Ovary (tissue), 9 donors: Measurements from ENCODE around the gene NYAP2. TPM values are rescaled to one million over a fixed set of nuclear protein-coding genes. Genes with fewer than 3 reads are reported as not detected.

Experiments
- DNase-seq, 5 donors: peaks; one replicate each; pipeline ENCODE4 v3.0.0-alpha.2; 2019 to 2020
- H3K27ac ChIP-seq, 2 donors: fragments of 200-600 bp; one replicate each; pipeline versions ENCODE4 v1.5.1 to v1.8.0; 2019 to 2022
- H3K27me3 ChIP-seq: fragments of 200-600 bp; one replicate; pipeline ENCODE4 v1.8.0; 2022
- H3K36me3 ChIP-seq: fragments of 200-600 bp; sonication (generic); one replicate; pipeline ENCODE4 v1.5.1; 2019
- H3K4me1 ChIP-seq: one replicate; pipeline ENCODE4 v1.8.1; 2013; ENCODE audit warnings: mild to moderate bottlenecking, moderate library complexity; ENCODE audit not compliant: insufficient read depth
- H3K4me3 ChIP-seq: fragments of 200-600 bp; sonication (generic); one replicate; pipeline ENCODE4 v1.5.1; 2017
- H3K9me3 ChIP-seq, 2 donors: fragments of 200-600 bp in 1 of 2; sonication (generic) in 1 of 2; one replicate each; pipeline versions ENCODE4 v1.5.1 to v1.8.1; 2013 to 2019; ENCODE audit warnings: mild to moderate bottlenecking in 1 of 2, moderate library complexity in 1 of 2
- EP300 ChIP-seq: sonication (generic); formaldehyde crosslinking; IDR thresholded peaks from one replicate; pipeline ENCODE4 v1.6.1; 2017; ENCODE audit warnings: antibody characterized with exemption
- POLR2A ChIP-seq: fragments of 450-650 bp; IDR thresholded peaks from one replicate; pipeline ENCODE4 v1.6.1; 2017; ENCODE audit warnings: antibody characterized with exemption, mild to moderate bottlenecking, moderate library complexity
- WGBS, 3 donors: extraction: QIAGEN DNeasy Blood & Tissue Kit in 1 of 3; methylation state at CpG; one replicate each; pipeline versions ENCODE4 v1.1.5 to v1.1.7; 2013 to 2017; 5-methylcytosine and 5-hydroxymethylcytosine counted together
- intact Hi-C, 4 donors: fragments of 100-400 bp; cut with DNase I; formaldehyde crosslinking; loops; one replicate each; pipeline versions ENCODE4 v1.11.0 to v1.15.1; 2022 to 2023
- polyA plus RNA-seq, 2 donors: library from polyadenylated mRNA; stranded (reverse); fragments of 200-250 nt in 1 of 2; fragments of 350-450 nt in 1 of 2; fragmentation: Illumina TruSeq in 1 of 2; extraction: RNeasy Lipid Tissue Mini Kit (QIAGEN cat#74804) in 1 of 2; gene quantifications; one replicate each; pipeline ENCODE4 v1.2.3, GENCODE V29; 2013 to 2014
- total RNA-seq, 7 donors: library from RNA; depleted of rRNA in 2 of 7; stranded (reverse); fragments of >200 nt in 2 of 7; fragmentation: NEBNext Ultra II Directional in 3 of 7; extraction: Animal tissue kit (Norgen Biotek cat#: 25700) in 3 of 7; gene quantifications; one replicate each; pipeline versions ENCODE4 v1.1.0 to v1.2.4, GENCODE V29; 2016 to 2023
- TF ChIP-seq, protein P1 (sequence below), 3 donors: fragments of 450-650 bp in 2 of 3; fragments of 200-600 bp in 1 of 3; IDR thresholded peaks; one replicate each; pipeline versions ENCODE4 v1.5.1 to v1.8.0; 2016 to 2022; ENCODE audit warnings: antibody characterized with exemption in 3 of 3, mild to moderate bottlenecking in 1 of 3
- donor health status: DM: no; HTN: no; CAD: no; lungs with moderate emphysema.
- donor health status: DM: no; HTN: no; CAD: no.
- donor health status: Bipolar disorder and iron deficiency.
- donor health status: DM: yes; HTN: yes; CAD: no.
- donor health status: DM: no; HTN: no; CAD: no.
- donor health status: DM: yes; HTN: yes; CAD: no.

Gene NYAP2
- total and polyA plus RNA-seq, 9 donors, result 0.10 to 0.13 TPM; not detected in 7

DNA sequence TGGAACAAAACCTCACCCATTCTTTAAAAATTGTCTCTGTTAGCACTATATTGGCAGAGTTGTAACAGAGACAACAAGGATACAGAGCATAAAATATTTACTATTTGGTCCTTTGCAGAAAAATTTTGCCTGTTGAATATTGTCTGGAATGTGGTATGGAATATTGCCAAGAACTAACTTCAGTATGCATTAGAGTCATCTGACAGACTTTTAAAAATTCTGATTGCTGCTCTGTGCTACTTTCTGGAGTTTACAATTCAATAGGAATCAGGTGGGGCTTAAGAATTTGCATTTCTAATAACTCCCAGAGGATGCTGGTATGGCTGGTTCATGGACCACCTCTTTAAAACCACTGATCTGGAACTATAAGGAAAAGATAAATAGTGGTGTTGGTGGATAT, 32.8 kb upstream of the NYAP2 start:
- intact Hi-C loops, result no loop called here
- TF ChIP-seq, protein P1, sequence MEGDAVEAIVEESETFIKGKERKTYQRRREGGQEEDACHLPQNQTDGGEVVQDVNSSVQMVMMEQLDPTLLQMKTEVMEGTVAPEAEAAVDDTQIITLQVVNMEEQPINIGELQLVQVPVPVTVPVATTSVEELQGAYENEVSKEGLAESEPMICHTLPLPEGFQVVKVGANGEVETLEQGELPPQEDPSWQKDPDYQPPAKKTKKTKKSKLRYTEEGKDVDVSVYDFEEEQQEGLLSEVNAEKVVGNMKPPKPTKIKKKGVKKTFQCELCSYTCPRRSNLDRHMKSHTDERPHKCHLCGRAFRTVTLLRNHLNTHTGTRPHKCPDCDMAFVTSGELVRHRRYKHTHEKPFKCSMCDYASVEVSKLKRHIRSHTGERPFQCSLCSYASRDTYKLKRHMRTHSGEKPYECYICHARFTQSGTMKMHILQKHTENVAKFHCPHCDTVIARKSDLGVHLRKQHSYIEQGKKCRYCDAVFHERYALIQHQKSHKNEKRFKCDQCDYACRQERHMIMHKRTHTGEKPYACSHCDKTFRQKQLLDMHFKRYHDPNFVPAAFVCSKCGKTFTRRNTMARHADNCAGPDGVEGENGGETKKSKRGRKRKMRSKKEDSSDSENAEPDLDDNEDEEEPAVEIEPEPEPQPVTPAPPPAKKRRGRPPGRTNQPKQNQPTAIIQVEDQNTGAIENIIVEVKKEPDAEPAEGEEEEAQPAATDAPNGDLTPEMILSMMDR (IDR thresholded peaks at IDR 0.05), result no peak
- TF ChIP-seq POLR2A (no peak), EP300 (no peak)

DNA sequence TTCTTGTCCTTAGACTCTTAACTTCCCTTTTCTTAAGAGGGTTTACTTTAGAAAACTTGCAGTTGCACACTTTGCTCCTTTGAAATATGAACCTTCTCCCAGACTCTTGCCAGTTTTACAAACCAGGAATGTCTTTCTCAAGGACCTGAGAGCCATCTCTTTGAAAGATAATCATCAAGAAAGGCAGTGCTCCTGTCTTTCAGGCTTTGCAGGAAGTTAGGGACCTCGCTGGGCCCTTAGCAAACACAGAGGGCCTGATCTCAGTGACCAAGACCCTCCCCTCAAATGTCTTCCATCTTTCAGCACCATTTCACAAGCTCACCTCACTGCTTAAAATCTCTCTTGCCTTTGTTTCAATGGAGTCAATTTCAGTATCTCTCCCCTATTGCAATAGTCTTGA, 32.0 kb upstream of the NYAP2 start:
- H3K27me3 ChIP-seq, result no peaks in the 10 kb centered on the region
- no peak for DNase-seq
- H3K4me1 ChIP-seq, result no peaks in the 10 kb centered on the region
- H3K36me3 ChIP-seq, result no peaks in the 10 kb centered on the region
- H3K4me3 ChIP-seq, result no peak overlapping the region
- intact Hi-C loops, result no loop called here
- TF ChIP-seq POLR2A, result no peak
- TF ChIP-seq EP300, result no peak
- no peak overlapping the region for H3K27ac ChIP-seq
- no peaks in the 10 kb centered on the region for H3K9me3 ChIP-seq
- WGBS, 3 donors, result 41 to 47% (median 42%) methylated on average over 1 of the region's 1 CpG

More for the DNA sequence above, 32.8 kb upstream of the NYAP2 start:
- no peaks in the 10 kb centered on the region for H3K36me3 ChIP-seq
- no peaks in the 10 kb centered on the region for H3K4me1 ChIP-seq
- no peaks in the 10 kb centered on the region for H3K9me3 ChIP-seq
- DNase-seq, result no peak
- no peaks in the 10 kb centered on the region for H3K27me3 ChIP-seq
- H3K27ac ChIP-seq, result no peak overlapping the region
- H3K4me3 ChIP-seq, result no peak overlapping the region

DNA sequence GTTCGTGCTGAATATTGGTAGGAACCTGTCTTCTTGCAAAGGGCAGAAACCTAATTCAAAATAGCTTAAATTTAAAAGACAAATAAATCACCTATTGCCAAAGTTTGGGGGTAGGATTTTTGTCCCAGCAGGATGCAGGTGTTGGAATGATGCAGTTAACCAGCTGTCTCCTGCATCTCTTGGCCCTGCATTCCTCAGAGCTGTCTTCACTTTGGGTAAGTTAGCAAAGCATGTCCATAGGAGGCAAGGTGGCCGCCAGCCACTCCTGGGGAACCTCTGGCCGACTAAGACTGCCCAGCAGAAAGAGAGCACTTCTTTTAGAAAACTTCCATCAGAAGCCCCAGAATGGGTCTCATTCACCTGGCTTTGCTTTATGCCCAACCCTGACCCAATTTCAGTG, 20.5 kb upstream of the NYAP2 start:
- no peaks in the 10 kb centered on the region for H3K4me1 ChIP-seq
- DNase-seq, result no peak
- intact Hi-C loops, result no loop called here
- H3K27me3 ChIP-seq, result no peaks in the 10 kb centered on the region
- TF ChIP-seq POLR2A (no peak), EP300 (no peak)
- TF ChIP-seq, protein P1 (IDR thresholded peaks at IDR 0.05), result no peak
- H3K36me3 ChIP-seq, result no peaks in the 10 kb centered on the region
- H3K9me3 ChIP-seq, result no peaks in the 10 kb centered on the region
- WGBS, 3 donors, result 63 to 74% (median 63%) methylated on average over 3 of the region's 3 CpGs
- no peak overlapping the region for H3K4me3 ChIP-seq
- no peak overlapping the region for H3K27ac ChIP-seq

DNA sequence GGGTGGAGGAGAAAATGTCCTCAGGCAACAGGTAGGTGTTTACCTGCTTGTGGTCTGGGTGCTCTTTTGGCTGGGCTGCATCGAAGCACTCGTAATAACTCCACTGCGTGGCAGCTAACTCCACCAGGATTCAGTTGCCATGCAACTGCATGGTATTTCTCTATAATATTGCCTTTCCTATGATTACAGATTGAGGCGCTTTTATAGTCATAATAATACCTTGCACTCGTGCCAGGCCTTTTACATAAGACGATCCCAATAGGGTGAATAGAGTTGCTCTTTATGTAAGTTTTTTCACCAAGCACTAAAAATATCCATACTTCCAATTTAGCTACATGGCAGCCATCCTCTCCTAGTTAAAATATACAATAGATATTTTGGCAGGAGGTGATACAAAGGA, 19.7 kb upstream of the NYAP2 start:
- no peaks in the 10 kb centered on the region for H3K27me3 ChIP-seq
- no peaks in the 10 kb centered on the region for H3K4me1 ChIP-seq
- H3K9me3 ChIP-seq, result no peaks in the 10 kb centered on the region
- TF ChIP-seq, protein P1 (IDR thresholded peaks at IDR 0.05), result no peak
- no peak for TF ChIP-seq EP300
- no peak for TF ChIP-seq POLR2A
- no peak overlapping the region for H3K27ac ChIP-seq
- no peaks in the 10 kb centered on the region for H3K36me3 ChIP-seq
- no peak for DNase-seq
- intact Hi-C loops, result no loop called here
- no peak overlapping the region for H3K4me3 ChIP-seq
- WGBS, 3 donors, result 90 to 93% (median 91%) methylated on average over 6 of the region's 6 CpGs

DNA sequence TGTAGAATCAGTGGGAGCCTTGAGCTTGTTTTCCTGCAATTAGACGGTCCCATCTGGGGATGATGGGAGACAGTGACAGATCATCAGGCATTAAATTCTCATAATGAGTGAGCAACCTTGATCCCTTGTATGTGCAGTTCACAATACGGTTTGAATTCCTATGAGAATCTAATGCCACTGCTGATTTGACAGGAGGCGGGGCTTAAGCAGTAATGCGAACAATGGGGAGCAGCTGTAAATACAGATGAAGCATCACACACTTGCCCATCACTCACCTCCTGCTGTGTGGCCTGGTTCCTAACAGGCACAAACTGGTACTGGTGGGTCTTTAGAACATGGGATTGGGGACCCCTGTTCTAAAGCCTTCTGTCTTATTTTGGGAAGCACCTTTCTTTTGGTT, 17.9 kb upstream of the NYAP2 start:
- H3K4me3 ChIP-seq, result no peak overlapping the region
- TF ChIP-seq, protein P1 (IDR thresholded peaks at IDR 0.05), result no peak
- no peak for TF ChIP-seq POLR2A
- no peak for TF ChIP-seq EP300
- 59 to 81% (median 71%) methylated on average over 4 of the region's 4 CpGs for WGBS, 3 donors
- no peak overlapping the region for H3K27ac ChIP-seq
- H3K27me3 ChIP-seq, result no peaks in the 10 kb centered on the region
- DNase-seq, result no peak
- H3K9me3 ChIP-seq, result no peaks in the 10 kb centered on the region
- intact Hi-C loops, result no loop called here
- H3K36me3 ChIP-seq, result no peaks in the 10 kb centered on the region
- no peaks in the 10 kb centered on the region for H3K4me1 ChIP-seq
